Liver (tissue), 3 donors: ENCODE measurements around the gene TRIO.

ENCODE experiments used
- EGR1 ChIP-seq, 2 donors: IDR thresholded peaks; 2 replicates each; pipeline ENCODE4 v1.6.1; 2016 to 2018; ENCODE audit warnings: antibody characterized with exemption in 2 of 2, low read depth in 2 of 2
- GABPA ChIP-seq, 2 donors: IDR thresholded peaks in 1 of 2; conservative IDR thresholded peaks in 1 of 2; 2 replicates each; pipeline ENCODE4 v1.6.1; 2016; ENCODE audit warnings: antibody characterized with exemption in 2 of 2, mild to moderate bottlenecking in 1 of 2, moderate library complexity in 1 of 2
- JUND ChIP-seq, 2 donors: IDR thresholded peaks; 2 replicates each; pipeline ENCODE4 v1.6.1; 2016; ENCODE audit warnings: antibody characterized with exemption in 2 of 2
- MAX ChIP-seq: IDR thresholded peaks from 2 replicates; pipeline ENCODE4 v1.6.1; 2016; ENCODE audit warnings: antibody characterized with exemption
- RAD21 ChIP-seq, 2 donors: IDR thresholded peaks; 2 replicates each; pipeline ENCODE4 v1.6.1; 2016; ENCODE audit warnings: antibody characterized with exemption in 2 of 2, mild to moderate bottlenecking in 2 of 2
- RXRA ChIP-seq, 2 donors: IDR thresholded peaks; 2 replicates each; pipeline ENCODE4 v1.6.1; 2017 to 2018; ENCODE audit warnings: antibody characterized with exemption in 2 of 2, mild to moderate bottlenecking in 1 of 2
- SP1 ChIP-seq: IDR thresholded peaks from 2 replicates; pipeline ENCODE4 v1.6.1; 2018; ENCODE audit warnings: antibody characterized with exemption, mild to moderate bottlenecking
- TAF1 ChIP-seq: conservative IDR thresholded peaks from 2 replicates; pipeline ENCODE4 v1.6.1; 2016; ENCODE audit warnings: antibody characterized with exemption, mild to moderate bottlenecking
- TF ChIP-seq, protein P1 (sequence below): fragments of 150-350 bp; IDR thresholded peaks from 2 replicates; pipeline ENCODE4 v1.5.1; 2017; ENCODE audit warnings: improper control_type of control experiment, low read depth, low read length; ENCODE audit not compliant: missing input control
- TF ChIP-seq, protein P2 (sequence below): IDR thresholded peaks from 2 replicates; pipeline ENCODE4 v1.6.1; 2016; ENCODE audit warnings: antibody characterized with exemption, mild to moderate bottlenecking
- TF ChIP-seq, protein P3 (sequence below): IDR thresholded peaks from 2 replicates; pipeline ENCODE4 v1.6.1; 2016; ENCODE audit warnings: antibody characterized with exemption
- TF ChIP-seq, protein P4 (sequence below): IDR thresholded peaks from 2 replicates; pipeline ENCODE4 v1.6.1; 2016; ENCODE audit warnings: antibody characterized with exemption
- donor health status: healthy.
- donor health status: healthy.

DNA sequence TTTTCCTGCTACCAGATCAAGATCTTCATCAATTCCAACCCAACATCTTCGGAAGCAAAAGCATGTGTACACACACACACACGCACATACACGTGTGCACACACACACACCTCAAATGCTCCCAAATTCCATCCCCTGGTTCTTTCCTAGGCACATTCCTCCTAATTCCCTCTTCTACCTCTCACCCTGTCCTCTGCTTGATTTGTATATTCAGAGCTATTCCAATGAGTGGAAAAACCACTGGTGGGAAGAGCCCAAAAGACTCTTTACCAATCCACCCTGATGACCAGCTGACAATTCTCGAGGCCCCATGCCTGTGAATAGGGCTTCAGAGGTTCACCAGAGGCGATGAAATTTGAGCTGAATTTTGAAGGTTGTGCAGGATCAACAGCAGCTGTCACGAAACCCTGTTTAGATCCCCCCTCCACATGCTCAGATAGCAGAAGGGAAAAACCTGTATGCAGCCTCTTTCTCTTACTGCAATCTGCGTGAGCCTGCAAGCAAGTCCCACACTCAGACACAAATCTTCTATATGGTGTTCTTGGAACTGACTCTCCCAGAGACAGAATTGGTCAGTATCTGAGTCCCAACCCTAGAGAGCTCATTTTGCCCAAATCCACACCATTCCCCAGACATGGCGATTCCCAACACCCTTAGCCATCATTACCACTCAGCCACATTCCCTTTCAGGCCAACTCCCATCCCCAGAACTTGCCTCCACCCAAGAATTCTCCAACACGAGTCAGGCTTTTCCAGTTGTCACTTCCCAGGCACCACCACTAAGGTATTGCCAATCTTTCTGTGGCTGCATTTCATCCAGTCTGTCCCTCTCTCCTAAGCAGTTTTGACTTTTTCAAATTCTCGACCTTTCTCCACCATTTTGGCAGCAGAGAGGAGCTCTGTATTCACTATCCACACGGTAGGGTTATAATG is 4.3 kb upstream of the TRIO start:
- TF ChIP-seq, protein P1, sequence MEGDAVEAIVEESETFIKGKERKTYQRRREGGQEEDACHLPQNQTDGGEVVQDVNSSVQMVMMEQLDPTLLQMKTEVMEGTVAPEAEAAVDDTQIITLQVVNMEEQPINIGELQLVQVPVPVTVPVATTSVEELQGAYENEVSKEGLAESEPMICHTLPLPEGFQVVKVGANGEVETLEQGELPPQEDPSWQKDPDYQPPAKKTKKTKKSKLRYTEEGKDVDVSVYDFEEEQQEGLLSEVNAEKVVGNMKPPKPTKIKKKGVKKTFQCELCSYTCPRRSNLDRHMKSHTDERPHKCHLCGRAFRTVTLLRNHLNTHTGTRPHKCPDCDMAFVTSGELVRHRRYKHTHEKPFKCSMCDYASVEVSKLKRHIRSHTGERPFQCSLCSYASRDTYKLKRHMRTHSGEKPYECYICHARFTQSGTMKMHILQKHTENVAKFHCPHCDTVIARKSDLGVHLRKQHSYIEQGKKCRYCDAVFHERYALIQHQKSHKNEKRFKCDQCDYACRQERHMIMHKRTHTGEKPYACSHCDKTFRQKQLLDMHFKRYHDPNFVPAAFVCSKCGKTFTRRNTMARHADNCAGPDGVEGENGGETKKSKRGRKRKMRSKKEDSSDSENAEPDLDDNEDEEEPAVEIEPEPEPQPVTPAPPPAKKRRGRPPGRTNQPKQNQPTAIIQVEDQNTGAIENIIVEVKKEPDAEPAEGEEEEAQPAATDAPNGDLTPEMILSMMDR, result no peak
- TF ChIP-seq, protein P2, sequence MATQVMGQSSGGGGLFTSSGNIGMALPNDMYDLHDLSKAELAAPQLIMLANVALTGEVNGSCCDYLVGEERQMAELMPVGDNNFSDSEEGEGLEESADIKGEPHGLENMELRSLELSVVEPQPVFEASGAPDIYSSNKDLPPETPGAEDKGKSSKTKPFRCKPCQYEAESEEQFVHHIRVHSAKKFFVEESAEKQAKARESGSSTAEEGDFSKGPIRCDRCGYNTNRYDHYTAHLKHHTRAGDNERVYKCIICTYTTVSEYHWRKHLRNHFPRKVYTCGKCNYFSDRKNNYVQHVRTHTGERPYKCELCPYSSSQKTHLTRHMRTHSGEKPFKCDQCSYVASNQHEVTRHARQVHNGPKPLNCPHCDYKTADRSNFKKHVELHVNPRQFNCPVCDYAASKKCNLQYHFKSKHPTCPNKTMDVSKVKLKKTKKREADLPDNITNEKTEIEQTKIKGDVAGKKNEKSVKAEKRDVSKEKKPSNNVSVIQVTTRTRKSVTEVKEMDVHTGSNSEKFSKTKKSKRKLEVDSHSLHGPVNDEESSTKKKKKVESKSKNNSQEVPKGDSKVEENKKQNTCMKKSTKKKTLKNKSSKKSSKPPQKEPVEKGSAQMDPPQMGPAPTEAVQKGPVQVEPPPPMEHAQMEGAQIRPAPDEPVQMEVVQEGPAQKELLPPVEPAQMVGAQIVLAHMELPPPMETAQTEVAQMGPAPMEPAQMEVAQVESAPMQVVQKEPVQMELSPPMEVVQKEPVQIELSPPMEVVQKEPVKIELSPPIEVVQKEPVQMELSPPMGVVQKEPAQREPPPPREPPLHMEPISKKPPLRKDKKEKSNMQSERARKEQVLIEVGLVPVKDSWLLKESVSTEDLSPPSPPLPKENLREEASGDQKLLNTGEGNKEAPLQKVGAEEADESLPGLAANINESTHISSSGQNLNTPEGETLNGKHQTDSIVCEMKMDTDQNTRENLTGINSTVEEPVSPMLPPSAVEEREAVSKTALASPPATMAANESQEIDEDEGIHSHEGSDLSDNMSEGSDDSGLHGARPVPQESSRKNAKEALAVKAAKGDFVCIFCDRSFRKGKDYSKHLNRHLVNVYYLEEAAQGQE, result no peak
- no peak for TF ChIP-seq JUND (IDR thresholded peaks at IDR 0.05)
- no peak for TF ChIP-seq GABPA (IDR thresholded peaks at IDR 0.05 in 1 of 2, conservative IDR thresholded peaks at IDR 0.05 in 1 of 2)
- TF ChIP-seq, protein P3, sequence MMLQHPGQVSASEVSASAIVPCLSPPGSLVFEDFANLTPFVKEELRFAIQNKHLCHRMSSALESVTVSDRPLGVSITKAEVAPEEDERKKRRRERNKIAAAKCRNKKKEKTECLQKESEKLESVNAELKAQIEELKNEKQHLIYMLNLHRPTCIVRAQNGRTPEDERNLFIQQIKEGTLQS, result no peak
- TF ChIP-seq EGR1 (IDR thresholded peaks at IDR 0.05; ENCODE audit: low read depth in 2 of 2), result no peak
- no peak for TF ChIP-seq TAF1
- TF ChIP-seq MAX, result no peak
- TF ChIP-seq, protein P4, sequence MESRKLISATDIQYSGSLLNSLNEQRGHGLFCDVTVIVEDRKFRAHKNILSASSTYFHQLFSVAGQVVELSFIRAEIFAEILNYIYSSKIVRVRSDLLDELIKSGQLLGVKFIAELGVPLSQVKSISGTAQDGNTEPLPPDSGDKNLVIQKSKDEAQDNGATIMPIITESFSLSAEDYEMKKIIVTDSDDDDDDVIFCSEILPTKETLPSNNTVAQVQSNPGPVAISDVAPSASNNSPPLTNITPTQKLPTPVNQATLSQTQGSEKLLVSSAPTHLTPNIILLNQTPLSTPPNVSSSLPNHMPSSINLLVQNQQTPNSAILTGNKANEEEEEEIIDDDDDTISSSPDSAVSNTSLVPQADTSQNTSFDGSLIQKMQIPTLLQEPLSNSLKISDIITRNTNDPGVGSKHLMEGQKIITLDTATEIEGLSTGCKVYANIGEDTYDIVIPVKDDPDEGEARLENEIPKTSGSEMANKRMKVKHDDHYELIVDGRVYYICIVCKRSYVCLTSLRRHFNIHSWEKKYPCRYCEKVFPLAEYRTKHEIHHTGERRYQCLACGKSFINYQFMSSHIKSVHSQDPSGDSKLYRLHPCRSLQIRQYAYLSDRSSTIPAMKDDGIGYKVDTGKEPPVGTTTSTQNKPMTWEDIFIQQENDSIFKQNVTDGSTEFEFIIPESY, result no peak
- no peak for TF ChIP-seq RAD21 (IDR thresholded peaks at IDR 0.05)
- no peak for TF ChIP-seq RXRA (IDR thresholded peaks at IDR 0.05)
- TF ChIP-seq SP1, result no peak
